Effector memory CD8-positive, alpha-beta T cell (primary cell): ENCODE measurements around the gene PTPA.

Source experiments
- ATAC-seq: fragments of 150-1000 bp; cut with Tn5 transposase; replicated peaks from 2 replicates; pipeline ENCODE4 v1.10.0; 2021; ENCODE audit warnings: mild to moderate bottlenecking, moderate library complexity
- DNase-seq, 3 experiments: peaks; one replicate each; pipeline ENCODE4 v3.0.0; 2021
- H3K27ac Mint-ChIP-seq, 2 donors: one replicate each; pipeline ENCODE4 v1.8.0; 2022; ENCODE audit warnings: mild to moderate bottlenecking in 2 of 2, mixed read lengths in 2 of 2, moderate library complexity in 2 of 2
- H3K27me3 Mint-ChIP-seq, 2 donors: one replicate each; pipeline ENCODE4 v1.8.0; 2022; ENCODE audit warnings: mixed read lengths in 2 of 2
- H3K36me3 Mint-ChIP-seq: one replicate; pipeline ENCODE4 v1.8.0; 2022; ENCODE audit warnings: mild to moderate bottlenecking, moderate library complexity, mixed read lengths; ENCODE audit not compliant: insufficient read depth
- H3K4me1 Mint-ChIP-seq, 2 donors: one replicate each; pipeline ENCODE4 v1.8.0; 2022; ENCODE audit warnings: low read depth in 2 of 2, mixed read lengths in 2 of 2
- H3K4me3 Mint-ChIP-seq, 2 donors: one replicate each; pipeline ENCODE4 v1.8.0; 2022; ENCODE audit warnings: mild to moderate bottlenecking in 2 of 2, mixed read lengths in 2 of 2, moderate library complexity in 2 of 2
- H3K9me3 Mint-ChIP-seq, 2 donors: one replicate each; pipeline ENCODE4 v1.8.0; 2022; ENCODE audit warnings: mixed read lengths in 2 of 2

PTPA gene

GRCh38 chr9:129095170-129095667 lies 16.0 kb upstream of the PTPA start:
- DNase-seq (no peak), ATAC-seq (no peak)
- H3K36me3 Mint-ChIP-seq, result peaks cover 6% of the 10 kb centered on the region
- no peak overlapping the region for H3K4me3 Mint-ChIP-seq
- H3K9me3 Mint-ChIP-seq, result no peaks in the 10 kb centered on the region
- no peaks in the 10 kb centered on the region for H3K27me3 Mint-ChIP-seq
- H3K4me1 Mint-ChIP-seq, result no peaks in the 10 kb centered on the region
- no peak overlapping the region for H3K27ac Mint-ChIP-seq

DNA sequence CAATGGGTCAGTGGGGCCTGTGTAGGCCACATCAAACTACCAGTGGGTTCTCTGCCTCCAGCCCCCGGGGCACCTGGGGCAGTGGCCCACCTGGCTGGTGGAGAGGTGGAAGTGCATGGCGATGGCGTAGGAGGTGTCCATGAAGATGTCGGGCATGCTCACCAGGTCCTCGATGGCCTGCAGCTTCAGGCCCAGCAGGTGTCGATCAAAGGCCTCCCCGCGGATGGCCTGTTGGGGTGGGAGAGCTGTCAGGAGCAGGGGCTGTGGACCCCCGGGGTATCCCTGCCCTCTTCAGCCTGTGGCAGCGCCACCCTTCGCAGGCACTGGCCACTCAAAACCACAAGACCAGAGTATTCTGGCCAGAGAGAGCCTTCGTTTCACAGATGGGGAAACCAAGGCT lies 15.3 kb upstream of the PTPA start:
- peaks cover 6% of the 10 kb centered on the region for H3K36me3 Mint-ChIP-seq
- H3K9me3 Mint-ChIP-seq, result no peaks in the 10 kb centered on the region
- no peaks in the 10 kb centered on the region for H3K27me3 Mint-ChIP-seq
- no peak overlapping the region for H3K4me3 Mint-ChIP-seq
- no peak for DNase-seq
- no peaks in the 10 kb centered on the region for H3K4me1 Mint-ChIP-seq
- no peak overlapping the region for H3K27ac Mint-ChIP-seq
- ATAC-seq, result no peak

GRCh38 chr9:129097671-129098306 lies 13.4 kb upstream of the PTPA start:
- Mint-ChIP-seq H3K4me3 (no peak overlapping the region), H3K4me1 (no peaks in the 10 kb centered on the region)
- no peak for DNase-seq

DNA sequence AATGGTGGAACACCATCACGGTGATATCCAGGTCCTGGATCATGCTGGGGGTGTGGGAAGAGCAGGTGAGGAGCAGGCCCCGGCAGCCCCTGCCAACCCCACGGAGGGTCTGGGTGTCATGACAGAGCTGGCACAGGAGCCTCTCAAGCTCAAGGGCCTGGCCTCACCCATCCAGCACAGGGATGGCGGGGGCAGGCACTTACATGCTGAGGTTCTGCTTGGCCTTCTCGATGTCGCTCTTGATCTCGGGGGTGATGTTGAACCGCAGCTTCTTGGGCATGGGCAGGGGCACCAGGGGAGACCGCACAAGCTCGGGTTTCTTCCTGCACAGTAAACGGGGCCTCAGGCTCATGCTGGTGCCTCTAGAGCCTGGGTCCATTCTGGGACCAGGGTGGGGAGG lies 12.9 kb upstream of the PTPA start:
- peaks cover 3% of the 10 kb centered on the region for H3K36me3 Mint-ChIP-seq
- ATAC-seq, result no peak
- no peaks in the 10 kb centered on the region for H3K4me1 Mint-ChIP-seq
- no peak overlapping the region for H3K27ac Mint-ChIP-seq
- no peak for DNase-seq
- no peaks in the 10 kb centered on the region for H3K9me3 Mint-ChIP-seq
- H3K27me3 Mint-ChIP-seq, result no peaks in the 10 kb centered on the region
- no peak overlapping the region for H3K4me3 Mint-ChIP-seq

More at GRCh38 chr9:129097671-129098306, 13.4 kb upstream of the PTPA start:
- Mint-ChIP-seq H3K27me3 (no peaks in the 10 kb centered on the region), H3K36me3 (peaks cover 3% of the 10 kb centered on the region), H3K27ac (no peak overlapping the region), H3K9me3 (no peaks in the 10 kb centered on the region)
- ATAC-seq, result no peak

- H3K27ac Mint-ChIP-seq, result no peak overlapping the region
- no peak overlapping the region for H3K4me3 Mint-ChIP-seq
- DNase-seq (no peak), ATAC-seq (no peak)
- peaks cover 3% of the 10 kb centered on the region for H3K36me3 Mint-ChIP-seq
- no peaks in the 10 kb centered on the region for H3K27me3 Mint-ChIP-seq
- H3K9me3 Mint-ChIP-seq, result no peaks in the 10 kb centered on the region
- no peaks in the 10 kb centered on the region for H3K4me1 Mint-ChIP-seq
Measured at GRCh38 chr9:129100383-129101169, 10.6 kb upstream of the PTPA start.

- Mint-ChIP-seq H3K27me3 (no peaks in the 10 kb centered on the region), H3K4me3 (no peak overlapping the region), H3K9me3 (no peaks in the 10 kb centered on the region), H3K36me3 (peaks cover 3% of the 10 kb centered on the region), H3K27ac (no peak overlapping the region), H3K4me1 (no peaks in the 10 kb centered on the region)
- no peak for ATAC-seq
- DNase-seq, result no peak
Measured at GRCh38 chr9:129101279-129101678, 9.9 kb upstream of the PTPA start.

DNA sequence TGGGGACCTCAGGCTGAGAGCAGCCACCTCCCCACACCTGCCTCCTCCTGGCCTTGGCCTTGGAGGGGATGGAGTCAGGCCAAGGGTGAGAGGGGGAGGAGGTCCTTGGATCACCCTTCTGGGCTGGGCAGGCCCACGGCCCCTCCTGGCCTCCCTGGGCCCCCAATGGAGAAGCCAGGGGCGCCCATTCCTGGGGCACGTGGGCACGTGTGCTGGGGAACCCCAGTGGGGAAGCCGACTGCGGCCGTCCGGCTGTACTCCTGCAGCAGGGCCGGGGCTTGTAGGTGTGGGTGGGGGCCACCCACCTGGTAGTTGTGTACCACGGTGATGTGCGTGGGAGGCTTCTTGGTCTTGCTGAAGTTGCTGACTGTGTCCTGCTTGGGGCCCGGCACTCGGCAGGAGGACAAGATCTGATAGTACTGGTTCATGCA lies 9.1 kb upstream of the PTPA start:
- no peaks in the 10 kb centered on the region for H3K4me1 Mint-ChIP-seq

DNA sequence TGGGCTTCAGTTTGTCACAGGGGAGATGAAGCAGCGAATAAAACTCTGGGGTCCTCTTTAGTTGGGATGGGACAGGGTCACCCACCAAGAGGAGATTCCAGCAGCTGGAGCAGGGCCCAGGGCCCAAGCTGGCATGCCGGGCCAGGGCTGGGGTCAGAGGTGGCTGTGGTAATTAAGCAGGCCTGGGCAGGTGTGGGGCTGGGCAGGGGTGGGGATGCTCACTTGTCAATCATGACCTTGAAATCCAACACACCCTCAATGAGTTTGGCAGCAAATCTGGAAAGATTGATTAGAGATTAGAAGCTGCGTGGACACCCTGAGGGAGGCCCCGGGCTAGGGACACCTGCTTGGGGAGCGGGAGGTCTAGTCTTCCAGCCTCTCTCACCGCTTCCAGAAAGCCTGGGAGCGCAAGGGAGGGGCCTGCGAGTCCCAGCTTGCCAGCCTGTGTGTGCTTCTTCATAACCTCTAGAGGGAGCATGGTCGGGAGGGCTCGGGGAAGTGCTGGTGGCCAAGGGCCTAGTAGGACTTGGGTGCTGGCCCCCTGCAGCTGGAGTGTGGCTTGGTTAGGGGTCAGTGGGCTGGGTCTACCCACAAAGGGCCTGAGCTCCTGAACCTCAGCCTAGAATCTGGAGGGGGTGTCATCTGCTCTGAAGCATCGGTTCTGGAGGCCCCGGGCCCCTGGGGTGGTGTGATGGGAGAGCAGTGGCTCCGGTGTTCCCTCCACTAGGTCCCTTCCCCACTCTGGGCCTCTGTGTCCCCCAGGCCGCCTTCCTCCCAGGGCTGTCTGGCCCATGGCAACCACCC lies 8.2 kb upstream of the PTPA start:
- Mint-ChIP-seq H3K9me3 (no peaks in the 10 kb centered on the region), H3K36me3 (peaks cover 5% of the 10 kb centered on the region), H3K4me3 (no peak overlapping the region), H3K27me3 (no peaks in the 10 kb centered on the region), H3K27ac (no peak overlapping the region), H3K4me1 (no peaks in the 10 kb centered on the region)
- DNase-seq (no peak), ATAC-seq (peak; percentile 45)

More for the DNA sequence above, 9.1 kb upstream of the PTPA start:
- no peak for DNase-seq
- Mint-ChIP-seq H3K27me3 (no peaks in the 10 kb centered on the region), H3K9me3 (no peaks in the 10 kb centered on the region), H3K36me3 (peaks cover 5% of the 10 kb centered on the region), H3K4me3 (no peak overlapping the region), H3K27ac (no peak overlapping the region)
- ATAC-seq, result no peak

DNA sequence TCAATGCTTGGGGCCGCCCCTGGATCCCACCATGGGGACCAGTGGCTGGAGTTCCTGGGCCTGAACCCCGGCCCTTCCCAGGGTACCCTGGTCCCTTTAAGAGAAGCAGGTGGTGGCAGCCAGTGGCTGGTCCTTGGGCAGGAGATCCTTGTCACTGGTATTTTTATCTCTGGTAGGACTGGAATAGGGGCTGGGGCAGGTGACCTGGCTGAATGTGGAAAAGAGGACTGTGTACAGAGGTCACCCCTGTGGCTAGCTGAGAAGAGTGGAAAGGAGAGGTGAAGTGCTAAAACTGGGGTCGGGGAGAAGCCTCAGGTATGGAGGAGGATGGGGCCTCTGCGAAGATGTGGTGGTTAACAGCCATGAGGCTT lies 7.6 kb upstream of the PTPA start:
- no peaks in the 10 kb centered on the region for H3K27me3 Mint-ChIP-seq
- H3K4me3 Mint-ChIP-seq, result no peak overlapping the region
- H3K27ac Mint-ChIP-seq, result no peak overlapping the region
- H3K9me3 Mint-ChIP-seq, result no peaks in the 10 kb centered on the region
- H3K4me1 Mint-ChIP-seq, result no peaks in the 10 kb centered on the region
- ATAC-seq, result no peak
- peaks cover 7% of the 10 kb centered on the region for H3K36me3 Mint-ChIP-seq
- DNase-seq, result no peak

DNA sequence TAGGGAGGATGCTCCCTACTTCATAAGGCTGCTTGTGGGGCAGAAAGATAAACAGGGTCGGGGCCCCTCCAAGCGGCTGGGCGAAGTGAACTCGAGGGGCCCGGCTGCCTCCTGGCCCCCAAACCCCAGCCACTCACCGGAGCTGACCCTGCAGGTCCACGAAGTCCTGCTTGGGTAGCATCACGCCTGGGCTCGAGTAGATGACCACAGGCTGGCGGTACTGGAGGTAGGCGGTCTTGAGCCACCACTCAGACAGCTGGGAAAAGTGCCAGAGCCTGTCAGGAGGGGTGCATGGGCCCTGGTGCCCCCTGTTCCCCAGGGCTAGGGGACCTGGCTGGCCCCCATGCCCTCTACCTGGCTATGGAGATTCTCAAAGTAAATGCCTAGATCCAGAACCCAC lies 7.2 kb upstream of the PTPA start:
- Mint-ChIP-seq H3K4me3 (no peak overlapping the region), H3K9me3 (no peaks in the 10 kb centered on the region), H3K27me3 (no peaks in the 10 kb centered on the region), H3K36me3 (peaks cover 6% of the 10 kb centered on the region), H3K27ac (no peak overlapping the region), H3K4me1 (peaks cover 0 to 2% of the 10 kb centered on the region in 2 donors)
- DNase-seq (no peak), ATAC-seq (no peak)

GRCh38 chr9:129105857-129106694 lies 5.1 kb upstream of the PTPA start:
- no peak for ATAC-seq
- H3K27ac Mint-ChIP-seq, result no peak overlapping the region
- no peaks in the 10 kb centered on the region for H3K27me3 Mint-ChIP-seq

DNA sequence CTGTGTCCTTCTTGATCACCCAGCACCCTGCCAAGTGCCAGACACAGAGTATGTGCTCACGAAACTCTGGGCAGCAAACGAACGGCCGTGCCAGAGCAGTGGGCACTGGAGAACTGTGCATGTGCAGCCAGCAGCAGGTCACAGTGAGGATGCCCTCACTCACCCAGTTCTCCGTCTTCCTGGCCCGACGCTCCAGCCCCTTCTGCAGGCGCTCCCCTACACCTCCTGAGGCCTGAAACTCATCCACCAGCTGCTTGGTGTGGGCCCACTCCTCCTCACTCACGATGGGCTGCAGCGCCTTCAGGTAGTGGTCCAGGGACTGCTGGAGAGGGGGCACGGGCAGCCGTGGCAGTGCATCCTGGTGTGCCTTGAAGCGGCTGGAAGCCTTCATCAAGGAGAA lies 3.6 kb upstream of the PTPA start:
- Mint-ChIP-seq H3K4me1 (peaks cover 7 to 15% of the 10 kb centered on the region in 2 donors), H3K27me3 (no peaks in the 10 kb centered on the region), H3K9me3 (no peaks in the 10 kb centered on the region), H3K36me3 (peaks cover 9% of the 10 kb centered on the region), H3K4me3 (no peak overlapping the region), H3K27ac (no peak overlapping the region)
- ATAC-seq (no peak), DNase-seq (no peak)

More at GRCh38 chr9:129105857-129106694, 5.1 kb upstream of the PTPA start:
- no peaks in the 10 kb centered on the region for H3K9me3 Mint-ChIP-seq
- H3K36me3 Mint-ChIP-seq, result peaks cover 6% of the 10 kb centered on the region
- peaks cover 0 to 10% of the 10 kb centered on the region in 2 donors for H3K4me1 Mint-ChIP-seq
- no peak for DNase-seq
- H3K4me3 Mint-ChIP-seq, result no peak overlapping the region
